GM18907 (cell line): Measurements from ENCODE around the gene FUS.
"Not testable (repeated sequence)": the region's sequence is repeated elsewhere in the genome, so short reads cannot be mapped to it uniquely, and the experiment has no call there.

ENCODE experiments used
- ATAC-seq: cut with Tn5 transposase; IDR thresholded peaks from one replicate; pipeline ENCODE4 v1.9.1; 2021; ENCODE audit warnings: mild to moderate bottlenecking, moderate library complexity; ENCODE audit not compliant: unreplicated experiment

Gene FUS

GRCh38 chr16:31143011-31143693 lies 36.8 kb upstream of the FUS start:
- ATAC-seq = no peak

DNA sequence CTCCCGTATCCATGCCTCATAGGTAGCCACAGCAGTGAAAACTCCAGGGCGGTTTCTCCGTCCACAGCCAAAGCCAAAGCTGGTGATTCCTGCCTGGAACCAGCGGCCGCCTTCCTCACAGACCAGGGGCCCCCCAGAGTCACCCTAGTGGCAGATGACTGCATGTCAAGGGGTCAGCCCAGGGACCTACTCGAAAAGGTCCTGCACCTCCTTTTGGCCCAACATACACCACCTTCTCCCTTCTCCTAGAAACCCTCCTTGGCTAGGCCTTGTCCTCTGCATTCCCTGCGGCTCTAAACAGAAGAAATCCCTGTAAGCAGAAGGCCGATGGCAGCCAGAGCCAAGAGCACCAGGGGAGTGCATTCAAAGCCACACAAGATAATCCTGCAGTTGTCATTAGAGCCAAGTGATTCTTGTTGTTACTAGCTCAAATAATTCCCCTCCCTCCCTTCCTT lies 36.2 kb upstream of the FUS start:
- no peak for ATAC-seq

GRCh38 chr16:31144418-31144817 lies 35.5 kb upstream of the FUS start:
- not testable (repeated sequence) for ATAC-seq

- no peak for ATAC-seq
These were observed 34.4 kb upstream of the FUS start for GRCh38 chr16:31145398-31145990.

GRCh38 chr16:31147574-31147973 lies 32.4 kb upstream of the FUS start:
- no peak for ATAC-seq

- no peak for ATAC-seq
These were observed 31.6 kb upstream of the FUS start for GRCh38 chr16:31148281-31148728.

GRCh38 chr16:31148896-31149295 lies 31.0 kb upstream of the FUS start:
- ATAC-seq = no peak

DNA sequence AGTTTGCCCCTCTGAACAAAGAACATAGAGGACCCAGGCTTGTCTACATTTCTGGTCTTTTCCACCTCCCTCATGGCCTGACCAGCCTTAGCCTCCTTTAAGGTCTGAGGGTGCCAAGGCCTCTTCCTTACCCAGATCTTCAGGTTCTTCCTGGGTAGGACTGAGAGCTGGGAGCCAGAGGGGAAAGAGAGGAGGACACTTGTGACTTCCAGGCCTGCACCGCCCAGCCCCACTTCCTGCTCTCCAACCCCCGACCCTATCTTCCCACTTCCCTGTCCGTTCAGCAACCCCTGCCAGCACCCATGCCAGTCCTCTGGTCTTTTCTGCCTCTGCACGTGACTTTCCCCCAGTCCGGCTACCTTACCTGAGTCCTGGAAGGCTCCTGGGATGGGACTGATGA lies 30.6 kb upstream of the FUS start:
- ATAC-seq = no peak

DNA sequence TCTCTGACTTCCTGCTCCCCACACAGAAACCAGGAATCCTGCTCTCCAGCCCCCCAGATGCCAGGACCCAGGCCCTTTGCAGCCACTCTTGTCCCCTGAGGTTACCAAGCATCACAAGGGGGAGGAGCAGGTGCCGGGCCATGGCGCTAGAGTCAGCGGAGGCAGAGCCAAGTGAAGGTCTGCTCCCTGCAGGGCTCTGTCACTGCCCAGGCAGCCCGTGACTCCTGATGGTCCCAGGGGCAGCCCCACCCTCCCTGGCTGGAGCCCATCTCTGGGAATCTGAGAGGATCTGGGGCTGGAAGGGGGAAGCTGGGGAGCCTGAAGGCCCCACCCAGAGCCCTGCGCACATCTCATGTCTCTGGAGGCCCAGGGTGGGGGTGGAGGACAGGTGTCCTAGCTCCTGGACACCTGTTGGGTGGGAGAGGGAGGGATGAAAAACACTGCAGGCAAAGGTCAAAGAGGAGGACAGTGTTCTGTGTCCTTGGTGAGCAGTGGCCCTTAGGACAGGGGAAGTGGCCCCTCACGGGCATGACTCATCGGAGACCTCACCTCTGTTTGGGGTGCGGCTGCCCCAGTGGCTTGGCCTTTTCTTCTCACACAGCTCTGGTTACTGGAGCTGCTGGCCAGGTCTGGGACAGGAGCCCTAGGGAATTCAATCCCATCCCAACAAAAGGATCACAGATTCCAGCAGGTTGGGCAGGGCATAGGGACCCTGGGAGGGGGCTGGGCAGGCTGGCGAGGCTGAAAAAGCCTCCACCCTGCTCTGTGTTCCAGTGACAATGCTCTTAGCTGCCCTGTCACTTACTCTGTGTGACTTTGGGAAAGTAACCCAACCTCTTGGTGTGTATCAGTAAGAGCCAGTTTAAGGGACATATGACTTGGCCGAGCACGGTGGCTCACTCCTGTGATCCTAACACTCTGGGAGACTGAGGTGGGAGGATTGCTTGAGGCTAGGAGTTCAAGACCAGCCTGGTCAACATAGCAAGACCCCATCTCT lies 29.7 kb upstream of the FUS start, which contains the start of gene PRSS36:
TSS of gene PRSS36 (minus strand) at position 173 of the 997 bp plus-strand sequence. CDS start at position 142, 31 bp downstream.
- no peak for ATAC-seq

GRCh38 chr16:31150976-31151375 lies 29.0 kb upstream of the FUS start:
- ATAC-seq = not testable (repeated sequence)

DNA sequence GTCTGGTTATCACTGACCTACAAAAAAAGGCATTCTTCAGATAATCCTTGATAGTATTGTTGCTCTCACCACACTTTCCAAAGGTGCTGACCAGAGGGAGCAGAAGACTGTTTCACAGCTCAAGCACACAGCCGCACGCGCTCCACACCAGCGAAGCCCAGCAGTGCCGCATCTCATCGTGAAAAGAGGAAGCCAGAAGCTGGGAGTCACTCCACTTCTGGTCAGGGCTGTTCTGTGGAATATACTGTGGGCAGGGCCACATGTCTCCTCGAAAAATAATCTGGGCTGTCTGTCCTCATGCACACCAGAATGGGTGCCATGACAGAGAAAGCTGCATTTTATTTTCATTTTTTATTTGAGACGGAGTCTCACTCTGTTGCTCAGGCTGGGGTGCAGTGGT lies 22.8 kb upstream of the FUS start:
- ATAC-seq = no peak

DNA sequence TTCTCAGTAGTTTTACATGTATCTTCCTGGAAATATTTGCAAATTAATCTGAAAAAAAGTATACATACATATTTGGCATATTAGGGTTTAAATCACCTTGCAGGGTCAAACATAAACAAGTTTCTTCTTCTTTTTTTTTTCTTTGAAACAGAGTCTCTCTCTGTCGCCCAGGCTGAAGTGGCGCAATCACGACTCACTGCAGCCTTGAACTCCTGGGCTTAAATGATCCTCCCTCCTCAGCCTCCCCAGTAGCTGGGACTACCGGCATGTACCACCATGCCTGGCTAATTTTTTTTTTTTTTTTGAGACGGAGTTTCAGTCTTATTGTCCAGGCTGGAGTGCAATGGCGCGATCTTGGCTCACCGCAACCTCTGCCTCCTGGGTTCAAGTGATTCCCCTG lies 12.6 kb upstream of the FUS start:
- no peak for ATAC-seq

GRCh38 chr16:31168848-31169247 lies 11.1 kb upstream of the FUS start:
- ATAC-seq = no peak

GRCh38 chr16:31170048-31170447 lies 9.9 kb upstream of the FUS start:
- ATAC-seq = not testable (repeated sequence)

DNA sequence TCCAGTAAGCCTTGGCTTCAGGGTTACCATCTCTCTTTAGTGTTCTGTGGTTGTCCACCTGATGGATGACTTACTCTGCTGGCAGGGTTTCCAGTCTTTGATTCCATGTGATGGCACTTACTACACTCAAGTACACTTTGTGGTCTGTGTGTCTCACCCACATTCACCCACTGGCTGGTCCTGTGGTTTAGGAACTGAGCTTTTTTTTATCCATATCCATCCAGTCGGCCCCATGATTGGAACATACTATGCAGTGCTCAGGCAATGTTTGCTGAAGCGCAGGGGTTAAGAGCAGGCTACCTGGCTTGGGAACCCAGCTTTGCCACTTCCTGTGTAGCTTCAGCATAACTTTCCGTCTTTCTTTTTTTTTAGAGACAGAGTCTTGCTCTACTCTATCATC lies 2.8 kb upstream of the FUS start:
- no peak for ATAC-seq

DNA sequence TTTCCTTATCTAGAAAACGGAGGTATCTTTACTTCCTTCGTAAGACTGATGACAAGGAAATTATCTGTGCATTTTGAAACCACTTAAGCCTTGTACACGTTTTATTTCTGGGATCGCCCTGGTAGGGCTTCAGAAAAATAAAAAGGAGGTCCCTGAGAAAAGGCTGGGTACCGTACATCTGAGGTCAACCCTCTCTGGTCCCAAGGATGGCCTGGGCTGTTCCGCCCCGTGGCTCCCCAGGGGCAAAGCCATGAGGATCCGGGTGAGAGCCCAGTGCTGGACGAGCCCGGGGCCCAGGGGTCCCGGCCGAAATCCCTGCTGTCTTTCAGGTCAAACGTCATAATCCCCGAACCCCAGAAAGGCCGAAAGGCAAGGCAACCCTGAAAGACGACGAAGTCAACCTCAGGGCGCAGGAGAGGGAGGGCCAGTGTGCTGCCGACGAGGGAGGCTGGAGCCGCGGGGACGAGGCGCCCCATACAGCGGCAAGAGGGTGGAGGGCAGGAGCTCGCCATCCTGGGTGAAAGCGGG lies 656 bp upstream of the FUS start:
- peak; percentile 14 for ATAC-seq

DNA sequence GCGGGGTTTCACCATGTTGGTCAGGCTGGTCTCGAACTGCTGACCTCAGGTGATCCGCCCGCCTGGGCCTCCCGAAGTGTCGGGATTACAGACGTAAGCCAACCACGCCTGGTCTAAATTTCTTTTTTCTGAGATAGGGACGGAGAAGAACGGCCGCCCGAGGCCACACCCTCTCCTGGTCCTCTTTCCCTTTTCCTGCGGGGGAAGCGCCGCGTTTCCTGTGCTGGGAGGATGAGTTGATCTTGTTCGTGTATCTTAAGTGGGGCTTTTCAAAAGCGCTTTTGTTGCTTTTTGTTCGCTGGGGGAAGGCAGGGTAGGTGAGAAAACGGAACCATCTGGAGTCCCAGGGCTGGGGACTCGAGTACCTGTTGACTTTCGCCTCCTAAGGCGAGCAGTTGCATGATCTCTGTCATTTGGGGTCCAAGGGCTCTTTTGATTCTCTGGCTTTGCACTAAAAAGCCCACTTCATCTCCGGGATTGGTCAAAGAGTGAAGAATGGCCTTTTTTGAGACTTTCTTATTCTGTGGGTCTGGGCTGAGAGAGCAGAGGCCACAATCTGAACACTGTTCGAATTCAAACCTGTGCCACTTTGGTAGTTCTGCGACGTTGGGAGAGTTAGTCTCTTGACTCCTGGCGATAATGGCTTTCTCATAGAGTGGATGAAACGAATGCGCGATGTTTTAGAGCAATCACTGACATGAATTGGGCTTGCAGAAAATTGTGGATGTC lies 1.3 kb downstream of the FUS start:
- no peak for ATAC-seq

DNA sequence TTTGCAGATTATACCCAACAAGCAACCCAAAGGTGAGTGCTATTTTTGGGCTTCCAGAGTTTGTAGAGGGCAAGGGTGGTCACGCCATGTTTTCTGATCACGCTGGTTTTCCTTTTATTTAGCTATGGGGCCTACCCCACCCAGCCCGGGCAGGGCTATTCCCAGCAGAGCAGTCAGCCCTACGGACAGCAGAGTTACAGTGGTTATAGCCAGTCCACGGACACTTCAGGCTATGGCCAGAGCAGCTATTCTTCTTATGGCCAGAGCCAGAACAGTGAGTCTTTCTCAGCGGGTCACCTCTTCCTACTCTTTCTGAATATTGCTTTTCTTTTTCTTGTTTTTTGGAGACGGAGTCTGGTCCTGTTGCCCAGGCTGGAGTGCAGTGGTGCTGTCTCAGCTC lies 2.5 kb downstream of the FUS start:
- no peak for ATAC-seq

GRCh38 chr16:31183432-31184428 lies 3.8 kb downstream of the FUS start:
- no peak for ATAC-seq
